Rectal smooth muscle tissue (tissue), 1 donor: ENCODE data around the gene RAB11FIP5.
"Not testable (repeated sequence)": the region's sequence is repeated elsewhere in the genome, so short reads cannot be mapped to it uniquely, and the experiment has no call there.

ENCODE experiments used
- H3K27ac ChIP-seq: one replicate; pipeline ENCODE4 v1.7.0; 2013; ENCODE audit warnings: low read depth, low read length, inconsistent platforms
- H3K27me3 ChIP-seq: one replicate; pipeline ENCODE4 v1.7.0; 2013; ENCODE audit warnings: low read length; ENCODE audit not compliant: control insufficient read depth, insufficient read depth
- H3K36me3 ChIP-seq: one replicate; pipeline ENCODE4 v1.7.0; 2013; ENCODE audit warnings: low read length; ENCODE audit not compliant: control insufficient read depth, insufficient read depth
- H3K4me1 ChIP-seq: one replicate; pipeline ENCODE4 v1.7.0; 2013; ENCODE audit warnings: low read length; ENCODE audit not compliant: control insufficient read depth, insufficient read depth
- H3K4me3 ChIP-seq: one replicate; pipeline ENCODE4 v1.7.0; 2013; ENCODE audit warnings: low read length
- H3K9ac ChIP-seq: one replicate; pipeline ENCODE4 v1.7.0; 2013; ENCODE audit warnings: low read length

The RAB11FIP5 gene

DNA sequence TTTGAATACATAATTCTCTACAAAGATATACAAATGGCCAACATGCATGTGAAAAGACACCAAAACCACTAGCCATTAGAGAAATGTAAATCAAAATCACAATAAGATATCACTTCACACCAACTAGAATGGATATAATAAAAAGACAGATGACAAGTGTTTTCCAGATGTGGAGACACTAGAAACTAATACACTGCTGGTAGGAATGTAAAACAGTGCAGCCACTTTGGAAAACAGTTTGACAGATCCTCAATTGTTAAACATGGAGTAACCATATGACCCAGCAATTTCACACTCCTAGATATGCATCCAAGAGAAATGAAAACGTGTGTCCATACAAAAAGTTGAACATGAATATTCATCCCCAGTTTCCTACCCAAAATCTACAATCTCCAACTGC, 9.8 kb upstream of the RAB11FIP5 start:
- Histone ChIP-seq H3K36me3 (no peaks in the 10 kb centered on the region), H3K27me3 (no peaks in the 10 kb centered on the region), H3K4me1 (no peaks in the 10 kb centered on the region), H3K27ac (no peak overlapping the region), H3K4me3 (no peak overlapping the region), H3K9ac (no peak overlapping the region)

DNA sequence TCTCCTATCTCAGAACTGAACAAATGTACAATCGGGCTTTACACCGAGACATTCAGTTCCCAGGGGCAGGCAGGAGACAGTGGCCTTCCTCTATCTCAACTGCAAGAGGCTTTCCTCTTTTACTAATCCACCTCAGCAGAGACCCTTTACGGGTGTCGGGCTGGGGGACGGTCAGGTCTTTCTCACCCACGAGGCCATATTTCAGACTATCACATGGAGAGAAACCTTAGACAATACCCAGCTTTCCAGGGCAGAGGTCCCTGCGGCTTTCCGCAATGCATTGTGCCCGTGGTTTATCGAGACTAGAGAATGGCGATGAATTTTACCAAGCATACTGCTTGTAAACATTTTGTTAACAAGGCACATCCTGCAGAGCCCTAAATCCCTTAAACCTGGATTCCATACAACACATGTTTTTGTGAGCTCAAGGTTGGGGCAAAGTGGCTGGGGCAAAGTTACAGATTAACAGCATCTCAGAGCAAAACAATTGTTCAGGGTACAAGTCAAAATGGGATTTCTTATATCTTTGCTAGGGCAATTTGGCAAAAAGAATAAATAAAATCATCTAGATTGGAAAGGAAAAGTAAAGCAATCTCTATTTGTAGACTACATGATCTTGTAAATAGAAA, 7.0 kb upstream of the RAB11FIP5 start:
- H3K4me1 ChIP-seq, H3K4me3 ChIP-seq, H3K27ac ChIP-seq, H3K9ac ChIP-seq, H3K36me3 ChIP-seq, H3K27me3 ChIP-seq: not testable (repeated sequence)

DNA sequence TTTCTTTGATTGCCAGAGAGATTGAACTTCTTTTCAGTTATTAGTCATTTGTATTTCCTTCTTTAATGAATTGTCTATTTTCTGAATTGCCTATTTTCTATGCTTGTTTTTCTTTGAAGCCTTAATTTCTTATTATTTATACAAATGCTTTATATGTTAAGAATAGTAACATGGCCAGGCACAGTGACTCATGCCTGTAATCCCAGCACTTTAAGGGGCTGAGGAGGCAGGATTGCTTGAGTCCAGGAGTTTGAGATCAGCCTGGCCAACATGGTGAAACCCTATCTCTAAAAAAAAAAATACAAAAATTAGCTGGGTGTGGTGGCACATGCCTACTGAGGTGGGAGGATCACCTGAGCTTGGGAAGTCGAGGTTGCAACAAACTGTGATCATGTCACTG, 4.7 kb upstream of the RAB11FIP5 start:
- no peak overlapping the region for H3K9ac ChIP-seq
- no peaks in the 10 kb centered on the region for H3K4me1 ChIP-seq
- no peak overlapping the region for H3K4me3 ChIP-seq
- no peak overlapping the region for H3K27ac ChIP-seq
- no peaks in the 10 kb centered on the region for H3K36me3 ChIP-seq
- H3K27me3 ChIP-seq = no peaks in the 10 kb centered on the region

DNA sequence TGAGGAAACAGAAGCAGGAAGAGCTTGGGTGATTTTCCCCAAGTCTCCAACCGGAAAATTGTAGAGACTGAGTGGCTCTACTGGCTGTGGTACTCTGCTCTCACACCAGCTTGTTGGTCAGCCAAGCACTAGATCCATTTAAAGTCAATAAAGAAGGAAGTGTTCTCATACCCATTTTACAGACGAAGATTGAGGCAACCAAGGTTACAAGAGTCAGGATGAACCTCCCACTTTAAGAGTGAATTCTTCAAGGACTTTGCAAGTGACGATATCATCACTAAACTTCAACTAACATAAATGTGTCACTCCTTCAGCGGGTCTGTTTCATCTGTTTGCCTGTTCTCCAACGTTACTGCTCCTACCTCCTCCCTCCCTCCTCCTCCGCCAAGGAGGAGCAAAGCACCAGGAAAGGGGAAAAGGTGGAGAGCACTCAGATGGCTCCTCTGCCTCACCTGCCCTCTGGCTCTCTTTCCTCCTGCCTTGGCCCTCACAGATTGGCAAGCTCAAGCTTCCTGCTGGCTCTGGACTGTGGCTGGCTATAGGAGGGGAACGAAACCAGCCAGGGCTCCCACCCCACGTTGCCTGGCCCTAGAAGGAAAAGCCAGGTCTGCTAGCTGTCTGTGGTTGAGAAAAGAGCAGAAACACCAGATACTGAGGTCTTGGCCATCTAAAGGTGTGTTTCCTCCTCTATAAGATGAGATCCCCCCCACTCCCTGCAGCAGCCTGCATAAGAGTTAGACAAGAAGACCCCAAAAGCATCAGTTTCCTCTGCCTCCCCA, 3.6 kb upstream of the RAB11FIP5 start:
- Histone ChIP-seq H3K27me3 (no peaks in the 10 kb centered on the region), H3K4me1 (peaks cover 2% of the 10 kb centered on the region), H3K36me3 (no peaks in the 10 kb centered on the region), H3K4me3 (no peak overlapping the region), H3K27ac (no peak overlapping the region), H3K9ac (no peak overlapping the region)

DNA sequence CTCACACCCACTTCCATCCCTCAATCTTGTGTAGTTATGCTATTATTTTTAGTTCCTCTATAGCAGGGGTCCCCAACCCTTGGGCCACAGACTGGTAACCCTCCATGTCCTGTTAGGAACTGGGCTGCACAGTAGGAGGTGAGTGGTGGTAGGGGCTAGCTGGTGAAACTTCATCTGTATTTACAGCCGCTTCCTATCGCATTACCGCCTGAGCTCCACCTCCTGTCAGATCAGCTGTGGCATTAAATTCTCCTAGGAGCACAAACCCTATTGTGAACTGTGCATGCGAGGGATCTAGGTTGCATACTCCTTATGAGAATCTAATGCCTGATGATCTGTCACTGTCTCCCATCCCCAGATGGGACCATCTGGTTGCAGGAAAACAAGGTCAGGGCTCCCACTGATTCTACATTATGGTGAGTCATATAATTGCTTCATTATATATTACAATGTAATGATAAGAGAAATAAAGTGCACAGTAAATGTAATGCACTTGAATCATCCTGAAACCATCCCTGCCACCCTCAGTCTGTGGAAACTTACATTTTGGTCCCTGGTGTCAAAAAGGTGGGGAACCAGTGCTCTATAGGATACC, 1.6 kb upstream of the RAB11FIP5 start:
- Histone ChIP-seq H3K4me1 (peaks cover 12% of the 10 kb centered on the region), H3K4me3 (no peak overlapping the region), H3K27ac (no peak overlapping the region), H3K36me3 (no peaks in the 10 kb centered on the region), H3K27me3 (no peaks in the 10 kb centered on the region), H3K9ac (no peak overlapping the region)

DNA sequence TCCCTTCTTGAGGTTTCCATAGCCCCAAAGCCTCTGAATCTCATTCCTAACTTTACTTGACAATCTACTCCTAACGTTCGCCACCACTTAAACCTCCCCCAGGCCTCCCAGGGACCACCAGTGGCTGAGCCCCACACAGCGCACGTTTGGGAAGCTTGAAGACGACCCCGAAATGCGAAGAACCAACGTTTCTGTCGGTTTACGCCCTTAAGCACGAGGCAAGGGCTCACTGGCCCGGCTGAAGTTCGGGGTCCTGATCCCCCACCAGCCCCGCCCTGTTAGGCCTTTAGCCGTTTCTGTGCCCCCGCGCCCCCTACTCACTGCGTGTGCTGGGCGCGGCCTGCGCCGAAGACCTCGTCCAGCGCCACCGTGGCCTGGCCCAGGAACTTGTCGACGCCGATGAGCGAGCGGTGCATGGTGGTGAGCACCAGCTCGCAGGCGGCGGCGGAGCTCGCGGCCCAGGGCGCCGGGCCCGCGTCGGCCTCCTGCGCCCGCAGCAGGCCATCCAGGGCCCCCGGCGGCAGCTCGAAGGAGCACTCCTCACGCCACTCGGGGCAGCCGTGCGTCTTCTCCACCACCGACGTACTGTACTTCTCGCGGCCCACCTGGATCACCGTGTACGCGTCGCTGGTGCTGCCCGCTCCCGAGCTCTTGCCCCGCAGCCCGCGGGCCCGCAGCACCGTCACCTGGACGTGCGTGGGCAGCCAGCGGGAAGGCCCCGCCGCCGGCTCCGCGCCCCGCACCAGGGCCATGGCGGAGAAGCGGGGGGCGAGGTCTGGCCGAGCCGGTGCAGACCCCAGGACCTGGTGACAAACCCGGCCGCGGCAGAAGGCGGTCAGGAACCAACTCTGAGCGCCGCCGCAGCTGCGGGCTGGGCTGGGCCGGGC, 479 bp downstream of the RAB11FIP5 start:
- Histone ChIP-seq H3K27ac (peak overlapping the region; percentile 81), H3K36me3 (no peaks in the 10 kb centered on the region), H3K9ac (peak overlapping the region; percentile 46), H3K4me1 (peaks cover 12% of the 10 kb centered on the region), H3K27me3 (no peaks in the 10 kb centered on the region), H3K4me3 (peak overlapping the region; percentile 62)

DNA sequence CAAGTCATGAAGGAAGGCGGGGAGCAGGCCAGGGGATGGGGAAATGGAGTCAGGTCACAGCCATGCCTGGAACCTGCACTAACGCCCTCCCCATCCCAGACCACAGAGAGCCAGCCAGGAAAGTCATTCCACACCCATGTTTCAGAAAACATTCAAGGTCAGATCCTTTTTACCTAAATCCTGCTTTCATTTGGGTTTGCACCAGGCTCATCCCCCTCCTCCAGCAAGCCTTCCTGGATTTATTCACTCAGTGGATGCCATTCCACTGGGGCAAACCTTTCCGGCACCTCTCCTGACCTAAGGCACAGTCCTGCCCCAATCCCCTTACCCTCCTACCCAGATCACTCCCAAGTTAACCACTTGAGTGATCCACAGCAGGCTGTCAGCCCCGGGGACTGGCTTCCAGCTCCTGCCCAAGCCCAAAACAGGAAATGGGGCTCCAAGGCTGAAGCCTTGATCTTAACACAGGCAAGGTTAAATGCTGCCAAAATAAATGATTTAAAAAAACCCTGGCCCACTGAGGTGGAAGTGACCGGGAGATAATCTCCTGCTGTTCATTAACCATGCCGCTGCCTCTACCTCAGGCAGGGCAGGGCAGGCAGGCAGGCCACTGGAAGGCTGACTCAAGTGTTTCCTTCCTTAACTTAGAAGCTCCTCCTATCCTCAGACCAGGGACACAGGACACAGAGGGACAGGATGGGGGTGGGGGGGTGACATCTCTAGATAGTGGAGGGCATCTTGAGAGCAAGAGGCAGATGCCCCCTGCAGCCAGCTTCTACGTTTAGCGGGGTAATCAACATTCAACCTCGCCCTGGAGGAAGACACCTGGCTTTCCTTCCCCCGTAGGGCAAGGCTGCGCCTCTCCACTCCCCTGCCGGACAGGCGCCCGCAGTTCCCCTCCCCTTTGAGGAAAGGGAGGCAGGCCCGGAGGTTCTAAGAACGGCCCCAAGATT, 1.4 kb downstream of the RAB11FIP5 start:
- H3K27me3 ChIP-seq = no peaks in the 10 kb centered on the region
- H3K4me1 ChIP-seq = peaks cover 12% of the 10 kb centered on the region
- H3K4me3 ChIP-seq = peak overlapping the region; percentile 62
- peak overlapping the region; percentile 81 for H3K27ac ChIP-seq
- no peaks in the 10 kb centered on the region for H3K36me3 ChIP-seq
- H3K9ac ChIP-seq = peak overlapping the region; percentile 46

DNA sequence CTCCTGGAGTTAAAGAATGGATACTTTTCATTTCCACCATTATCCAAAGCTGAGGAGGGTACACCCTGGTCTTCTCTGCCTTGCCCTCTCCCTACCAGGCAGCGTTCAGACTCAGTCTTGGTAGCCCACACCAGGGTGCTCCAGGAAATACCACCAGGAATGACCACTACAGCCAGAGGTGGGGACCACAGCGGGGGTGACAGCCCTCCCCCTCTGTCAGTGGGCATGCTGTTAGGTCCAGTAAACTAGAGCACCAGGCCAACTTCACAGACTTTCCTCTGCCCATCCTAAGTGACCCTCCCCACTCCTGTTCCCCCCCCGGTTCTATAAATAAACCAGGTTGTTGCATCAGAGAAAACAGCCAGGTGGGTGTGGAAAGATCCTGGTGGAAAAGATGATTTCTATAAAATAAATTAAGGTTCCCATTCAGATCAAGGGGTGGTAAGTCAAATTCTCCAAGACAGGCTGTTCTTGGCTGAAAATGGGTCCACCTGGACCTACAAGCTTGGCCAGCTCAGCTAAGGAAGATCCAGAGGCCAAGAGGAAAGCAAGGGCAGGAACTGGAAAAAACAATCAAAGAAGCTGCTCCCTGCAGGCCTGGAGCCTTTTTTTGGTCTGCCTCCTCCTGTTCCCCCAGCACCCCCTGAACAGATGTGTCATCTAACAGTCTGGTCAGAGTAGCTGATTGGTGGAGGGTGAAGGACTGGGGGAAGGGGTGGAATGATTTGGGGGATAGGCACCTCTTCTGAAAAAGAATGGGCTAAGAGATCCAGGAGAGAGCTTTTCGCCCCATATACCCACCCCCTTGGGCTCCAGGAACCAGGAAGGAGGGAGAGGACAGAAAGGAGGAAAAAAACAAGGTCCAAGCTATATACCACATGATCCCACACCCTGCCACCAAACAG, 2.3 kb downstream of the RAB11FIP5 start:
- Histone ChIP-seq H3K27me3 (no peaks in the 10 kb centered on the region), H3K4me3 (peak overlapping the region; percentile 62), H3K27ac (no peak overlapping the region), H3K4me1 (peaks cover 12% of the 10 kb centered on the region), H3K36me3 (no peaks in the 10 kb centered on the region), H3K9ac (no peak overlapping the region)

DNA sequence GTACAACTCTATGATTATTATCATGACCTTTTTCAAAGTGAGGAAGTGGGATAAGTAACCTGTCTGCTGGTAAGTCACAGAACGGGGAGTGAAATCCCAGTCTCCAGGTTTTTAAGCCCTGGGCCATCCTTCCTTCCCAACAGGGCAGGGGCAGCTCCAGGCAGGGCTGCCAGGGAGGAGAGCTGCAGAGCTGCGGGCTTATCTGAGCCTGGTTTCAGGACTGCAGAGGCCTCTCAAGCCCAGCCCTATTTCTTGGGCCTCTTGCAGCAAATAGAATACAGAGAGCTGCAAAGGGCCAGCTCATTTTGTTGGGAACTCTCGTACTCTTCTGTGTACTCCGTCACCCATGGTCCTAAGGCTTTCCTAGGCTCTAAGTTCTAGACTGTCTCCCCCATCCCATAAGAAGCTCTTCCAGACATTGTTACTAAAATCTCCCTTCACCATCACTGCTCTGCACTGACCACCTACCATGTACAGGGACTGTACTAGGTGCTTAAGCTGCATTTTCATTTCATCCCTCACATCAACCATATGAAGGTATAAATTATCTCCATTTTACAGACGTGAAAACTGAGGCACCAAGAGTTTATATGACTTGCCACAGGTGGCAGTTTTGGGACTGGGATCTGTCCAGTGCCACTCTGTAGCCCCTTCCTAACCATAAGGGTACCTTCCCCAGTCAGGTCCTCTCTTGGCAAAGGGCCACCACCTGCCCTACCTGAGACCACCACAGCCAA, 3.1 kb downstream of the RAB11FIP5 start:
- Histone ChIP-seq H3K36me3 (no peaks in the 10 kb centered on the region), H3K27ac (no peak overlapping the region), H3K4me1 (peaks cover 12% of the 10 kb centered on the region), H3K9ac (no peak overlapping the region), H3K27me3 (no peaks in the 10 kb centered on the region), H3K4me3 (no peak overlapping the region)

DNA sequence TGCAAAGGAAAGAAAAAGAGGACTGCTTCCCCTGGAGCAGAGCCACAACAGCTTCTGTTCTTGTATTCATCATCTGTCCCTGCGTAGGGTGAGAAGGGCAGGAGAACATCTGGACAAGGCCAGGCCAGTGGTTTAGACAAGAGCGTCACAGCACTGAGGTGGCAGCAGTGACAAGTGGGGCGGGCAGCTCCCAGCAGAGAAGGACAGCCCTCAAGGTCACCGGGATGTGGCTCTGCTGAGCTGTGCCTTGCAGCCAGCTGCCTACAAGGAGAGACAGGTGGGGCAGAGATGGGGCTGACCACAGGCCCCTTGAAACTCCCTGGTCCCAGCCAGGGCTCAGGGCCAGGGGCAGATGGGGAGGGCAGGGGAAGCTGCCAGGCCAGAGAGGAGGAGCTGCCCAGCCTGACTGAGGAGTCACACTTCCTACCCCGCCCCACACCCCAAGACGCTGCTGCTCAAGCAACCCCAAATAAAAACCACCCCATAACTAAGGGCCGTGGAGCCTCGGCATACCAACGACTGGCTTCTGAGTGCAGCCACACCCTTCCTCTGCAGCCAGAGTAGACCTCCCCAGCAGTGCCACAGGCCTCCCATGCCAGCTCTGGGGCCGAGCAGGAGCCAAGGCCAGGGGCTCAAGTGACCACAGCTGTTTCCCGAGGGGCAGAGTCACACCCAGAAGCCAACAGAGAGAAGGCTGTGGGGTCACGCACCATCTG, 5.4 kb downstream of the RAB11FIP5 start:
- Histone ChIP-seq H3K27ac (no peak overlapping the region), H3K36me3 (no peaks in the 10 kb centered on the region), H3K27me3 (no peaks in the 10 kb centered on the region), H3K9ac (no peak overlapping the region), H3K4me3 (no peak overlapping the region), H3K4me1 (peaks cover 12% of the 10 kb centered on the region)
